ENCODE results near the gene RALY.

Gene RALY

GRCh38 chr20:33986560-33987216 is 7.0 kb upstream of the RALY start:
- DNase-seq (ENCODE audit: low read depth) = no peak

GRCh38 chr20:33990075-33990474 is 3.6 kb upstream of the RALY start:
- DNase-seq (ENCODE audit: low read depth) = no peak

- DNase-seq (ENCODE audit: low read depth) = no peak
Observed at GRCh38 chr20:33991502-33991901, 2.2 kb upstream of the RALY start.

- no peak for DNase-seq (ENCODE audit: low read depth)
Observed at GRCh38 chr20:33992145-33992922, 1.4 kb upstream of the RALY start.

- DNase-seq (ENCODE audit: low read depth) = peak; percentile 99
Observed at GRCh38 chr20:33992923-33993575, 662 bp upstream of the RALY start.

- DNase-seq (ENCODE audit: low read depth) = peak; percentile 81
Observed at GRCh38 chr20:33994222-33994913, 657 bp downstream of the RALY start.

GRCh38 chr20:33995053-33995831 is 1.5 kb downstream of the RALY start:
- no peak for DNase-seq (ENCODE audit: low read depth)

GRCh38 chr20:33999025-33999649 is 5.4 kb downstream of the RALY start:
- no peak for DNase-seq (ENCODE audit: low read depth)

- DNase-seq (ENCODE audit: low read depth) = no peak
Observed at GRCh38 chr20:34001378-34001777, 7.7 kb downstream of the RALY start.

- DNase-seq (ENCODE audit: low read depth) = no peak
Observed at GRCh38 chr20:34004227-34004626, 10.5 kb downstream of the RALY start.

- DNase-seq (ENCODE audit: low read depth) = no peak
Observed at GRCh38 chr20:34004790-34005457, 11.2 kb downstream of the RALY start.

GRCh38 chr20:34006619-34007018 is 12.9 kb downstream of the RALY start:
- DNase-seq (ENCODE audit: low read depth) = no peak

- no peak for DNase-seq (ENCODE audit: low read depth)
Observed at GRCh38 chr20:34008477-34008876, 14.8 kb downstream of the RALY start.

GRCh38 chr20:34010405-34010931 is 16.8 kb downstream of the RALY start:
- no peak for DNase-seq (ENCODE audit: low read depth)

GRCh38 chr20:34011275-34011674 is 17.6 kb downstream of the RALY start:
- no peak for DNase-seq (ENCODE audit: low read depth)

- DNase-seq (ENCODE audit: low read depth) = no peak
Observed at GRCh38 chr20:34012330-34012729, 18.6 kb downstream of the RALY start.

- no peak for DNase-seq (ENCODE audit: low read depth)
Observed at GRCh38 chr20:34012735-34013134, 19.0 kb downstream of the RALY start.

GRCh38 chr20:34013554-34013953 is 19.8 kb downstream of the RALY start:
- DNase-seq (ENCODE audit: low read depth) = no peak

GRCh38 chr20:34014878-34015277 is 21.2 kb downstream of the RALY start:
- no peak for DNase-seq (ENCODE audit: low read depth)
